SK-N-MC (cell line): ENCODE data around the gene VEGFB.

Experiments used
- EZH2 ChIP-seq: fragments of 200-600 bp; sonication (generic); IDR thresholded peaks from one replicate; pipeline ENCODE4 v1.6.1; 2017; ENCODE audit warnings: antibody characterized with exemption
- POLR2AphosphoS5 ChIP-seq: IDR thresholded peaks from 2 replicates; pipeline ENCODE4 v1.6.1; 2012; ENCODE audit warnings: mild to moderate bottlenecking, low read depth, low read length, borderline replicate concordance

DNA sequence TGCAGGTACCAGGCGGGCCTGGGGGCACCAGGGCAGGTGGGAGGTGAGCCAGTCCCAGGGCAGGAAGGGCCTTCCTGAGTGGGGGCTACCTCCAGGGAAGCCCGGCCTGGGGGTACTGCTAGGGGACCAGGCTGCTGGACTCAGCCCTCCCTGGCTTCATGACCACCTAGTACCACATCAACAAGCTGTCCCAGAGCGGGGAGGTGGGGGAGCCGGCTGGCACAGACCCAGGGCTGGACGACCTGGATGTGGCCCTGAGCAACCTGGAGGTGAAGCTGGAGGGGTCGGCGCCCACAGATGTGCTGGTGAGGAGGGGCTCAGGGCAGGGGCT lies 15.1 kb upstream of the VEGFB start:
- TF ChIP-seq POLR2AphosphoS5: no peak
- TF ChIP-seq EZH2: no peak
